HepG2 (cell line): ENCODE data around the gene SLIT1. TPM values are rescaled to one million over a fixed set of nuclear protein-coding genes. Genes with fewer than 3 reads are reported as not detected.
A peak's percentile ranks its signal among the peaks of the same experiment; 100 is the strongest.

ENCODE experiments used
- ATAC-seq: fragments of 200-7000 bp; cut with Tn5 transposase; 3 replicates; pipeline ENCODE4 v1.9.1; 2020; ENCODE audit warnings: mild to moderate bottlenecking, moderate library complexity
- BruUV-seq: library from RNA; stranded (reverse); fragments of 400-500 nt; replicated peaks from 2 replicates; lab custom pipeline; 2021; lab: Mats Ljungman, UMichigan
- CTCF ChIA-PET: fragments of 300-600 bp; formaldehyde crosslinking; extraction: SDS; loops from one replicate; lab custom pipeline; 2021; ENCODE audit warnings: low total read pairs, inconsistent platforms, low intra/inter-chr PET ratio; lab: Yijun Ruan, JAX
- POLR2A ChIA-PET: fragments of 350-600 bp; sonication (Branson Sonifier 250); formaldehyde crosslinking; loops from one replicate; lab custom pipeline; 2020; ENCODE audit warnings: antibody characterized with exemption, inconsistent platforms; lab: Yijun Ruan, JAX
- DNase-seq: peaks from one replicate; pipeline ENCODE4 v3.0.0-alpha.2; 2015; ENCODE audit warnings: low spot score
- FAIRE-seq: peaks from 3 replicates; lab custom pipeline; 2011; peaks lifted over from hg19 to GRCh38; lab: Jason Lieb, UNC
- H2AFZ ChIP-seq: one replicate; pipeline ENCODE4 v1.6.1; 2011; ENCODE audit warnings: low read length, inconsistent platforms
- H3K27ac ChIP-seq: fragments of 300-600 bp; 3 replicates; pipeline ENCODE4 v1.8.0; 2011; ENCODE audit warnings: mixed run types, mild to moderate bottlenecking, mixed read lengths, low read length, inconsistent platforms; ENCODE audit not compliant: insufficient read depth; ENCODE audit errors: extremely low read length
- H3K27me3 ChIP-seq, 2 experiments: fragments of 200-600 bp in 1 of 2; 2 replicates in 1 of 2; 3 replicates in 1 of 2; pipeline versions ENCODE4 v1.6.0 to v1.8.0; 2011; ENCODE audit warnings: low read length in 2 of 2, mild to moderate bottlenecking in 2 of 2, moderate library complexity in 2 of 2, inconsistent platforms in 1 of 2; ENCODE audit not compliant: insufficient read depth in 2 of 2, control insufficient read depth in 1 of 2
- H3K36me3 ChIP-seq, 2 experiments: fragments of 200-600 bp in 1 of 2; replicated peaks in 1 of 2; 2 replicates in 1 of 2; 3 replicates in 1 of 2; pipeline versions ENCODE4 v1.5.1 to v1.8.0; 2011; ENCODE audit warnings: low read length in 2 of 2, inconsistent platforms in 1 of 2; ENCODE audit not compliant: insufficient read depth in 2 of 2, control insufficient read depth in 1 of 2
- H3K4me1 ChIP-seq: 2 replicates; pipeline ENCODE4 v1.5.1; 2012; ENCODE audit warnings: low read length, inconsistent platforms; ENCODE audit not compliant: insufficient read depth
- H3K4me2 ChIP-seq: 2 replicates; pipeline ENCODE4 v1.6.0; 2011; ENCODE audit warnings: low read depth, low read length, inconsistent platforms
- H3K4me3 ChIP-seq, 3 experiments: fragments of 200-600 bp in 1 of 3; sonication (generic), shearing (Covaris generic) in 1 of 3; replicated peaks in 1 of 3; 2 replicates each; pipeline ENCODE4 v1.5.1; 2011 to 2016; ENCODE audit warnings: low read length in 3 of 3, inconsistent platforms in 2 of 3, low read depth in 2 of 3, mild to moderate bottlenecking in 2 of 3, control low read depth in 1 of 3, mixed read lengths in 1 of 3; ENCODE audit not compliant: insufficient read depth in 1 of 3
- H3K79me2 ChIP-seq: one replicate; pipeline ENCODE4 v1.6.1; 2011; ENCODE audit warnings: low read length, inconsistent platforms; ENCODE audit not compliant: insufficient read depth
- H3K9ac ChIP-seq: 2 replicates; pipeline ENCODE4 v1.6.0; 2011; ENCODE audit warnings: mild to moderate bottlenecking, low read depth, low read length, inconsistent platforms; ENCODE audit not compliant: insufficient read depth
- H3K9me3 ChIP-seq: 2 replicates; pipeline ENCODE4 v1.5.1; 2012; ENCODE audit warnings: mild to moderate bottlenecking, low read length
- H4K20me1 ChIP-seq: 2 replicates; pipeline ENCODE4 v1.6.0; 2011; ENCODE audit warnings: inconsistent platforms, mild to moderate bottlenecking, low read length, moderate library complexity; ENCODE audit not compliant: insufficient read depth
- AGO2 ChIP-seq: fragments of 200-400 bp; formaldehyde crosslinking; optimal IDR thresholded peaks from 2 replicates; pipeline ENCODE3; 2017; ENCODE audit warnings: mild to moderate bottlenecking, low read depth, low read length, moderate library complexity
- AHR ChIP-seq: IDR thresholded peaks from 2 replicates; pipeline ENCODE4 v1.6.1; 2018; ENCODE audit warnings: missing genetic modification reagents, missing compliant biosample characterization
- ARNTL ChIP-seq: sonication (generic); formaldehyde crosslinking; IDR thresholded peaks from 2 replicates; pipeline ENCODE4 v1.4.0; 2020; ENCODE audit warnings: mild to moderate bottlenecking, missing genetic modification reagents
- BRD4 ChIP-seq: sonication (generic); formaldehyde crosslinking; IDR thresholded peaks from 2 replicates; pipeline ENCODE4 v1.4.0; 2020; ENCODE audit warnings: missing genetic modification reagents
- CREB1 ChIP-seq, 2 experiments: fragments of 450-650 bp in 1 of 2; IDR thresholded peaks; 2 replicates each; pipeline ENCODE4 v1.6.1; 2016 to 2017; ENCODE audit warnings: control low read depth in 1 of 2, mild to moderate bottlenecking in 1 of 2, missing compliant biosample characterization in 1 of 2, missing genetic modification characterization in 1 of 2
- FOXM1 ChIP-seq: sonication (generic); formaldehyde crosslinking; IDR thresholded peaks from 2 replicates; pipeline ENCODE4 v1.5.0; 2020; ENCODE audit warnings: missing genetic modification reagents
- FOXP1 ChIP-seq, 2 experiments: fragments of 450-650 bp in 1 of 2; IDR thresholded peaks; 2 replicates each; pipeline ENCODE4 v1.6.1; 2017 to 2018; ENCODE audit warnings: antibody characterized with exemption in 1 of 2
- MTF2 ChIP-seq: sonication (generic); formaldehyde crosslinking; IDR thresholded peaks from 2 replicates; pipeline ENCODE4 v1.5.0; 2020; ENCODE audit warnings: missing genetic modification reagents, borderline replicate concordance
- NAIF1 ChIP-seq: sonication (generic); formaldehyde crosslinking; IDR thresholded peaks from 2 replicates; pipeline ENCODE4 v1.5.0; 2020; ENCODE audit warnings: mild to moderate bottlenecking, missing genetic modification reagents, borderline replicate concordance
- POLR2G ChIP-seq: fragments of 200-400 bp; formaldehyde crosslinking; IDR thresholded peaks from 2 replicates; pipeline ENCODE4 v1.6.1; 2018; ENCODE audit warnings: mild to moderate bottlenecking, low read depth, low read length, moderate library complexity
- SNAI1 ChIP-seq: sonication (generic); formaldehyde crosslinking; IDR thresholded peaks from 2 replicates; pipeline ENCODE4 v1.5.0; 2020; ENCODE audit warnings: mild to moderate bottlenecking, missing genetic modification reagents, borderline replicate concordance
- TP53 ChIP-seq: sonication (generic); formaldehyde crosslinking; conservative IDR thresholded peaks from 2 replicates; pipeline ENCODE4 v1.4.0; 2020; ENCODE audit warnings: missing genetic modification reagents
- ZMYM3 ChIP-seq: sonication (generic); formaldehyde crosslinking; IDR thresholded peaks from 2 replicates; pipeline ENCODE4 v1.5.1; 2020; ENCODE audit warnings: mild to moderate bottlenecking, missing genetic modification reagents
- ZNF30 ChIP-seq: sonication (generic); formaldehyde crosslinking; IDR thresholded peaks from 2 replicates; pipeline ENCODE4 v1.5.0; 2020; ENCODE audit warnings: mild to moderate bottlenecking, missing genetic modification reagents
- ZNF431 ChIP-seq: sonication (generic); formaldehyde crosslinking; IDR thresholded peaks from 2 replicates; pipeline ENCODE4 v1.9.0; 2022; ENCODE audit warnings: missing genetic modification reagents, low read depth, mild to moderate bottlenecking, borderline replicate concordance
- ZNF619 ChIP-seq: sonication (generic); formaldehyde crosslinking; IDR thresholded peaks from 2 replicates; pipeline ENCODE4 v1.4.0; 2020; ENCODE audit warnings: mild to moderate bottlenecking, missing genetic modification reagents
- ZNF775 ChIP-seq: sonication (generic); formaldehyde crosslinking; IDR thresholded peaks from 2 replicates; pipeline ENCODE4 v1.4.0; 2020; ENCODE audit warnings: missing genetic modification reagents, mild to moderate bottlenecking, moderate library complexity, borderline replicate concordance
- WGBS: methylation state at CpG from one replicate; pipeline ENCODE4 v1.1.6; 2017; ENCODE audit warnings: low lambda C conversion rate; 5-methylcytosine and 5-hydroxymethylcytosine counted together
- in situ Hi-C: cut with HindIII; loops from 2 replicates; pipeline ENCODE4 v1.10.0; 2017; ENCODE audit warnings: low pct_unique_long_range_greater_than_20kb; ENCODE audit not compliant: extremely low pct_ligation_motif_present
- intact Hi-C: fragments of 100-400 bp; cut with micrococcal nuclease; formaldehyde crosslinking; loops from one replicate; pipeline ENCODE4 v1.10.0; 2022; ENCODE audit not compliant: unreplicated experiment
- polyA plus RNA-seq, 8 experiments: library from polyadenylated mRNA; depleted of rRNA in 3 of 8; stranded (reverse) in 7 of 8; unstranded in 1 of 8; fragments of >200 nt; fragmentation: Illumina TruSeq in 4 of 8; extraction: Trizol in 4 of 8; gene quantifications; 2 replicates each; pipeline versions ENCODE4 v1.2.1 to v1.2.3, GENCODE V29; 2011 to 2016; ENCODE audit warnings: low read depth in 4 of 8, missing spikeins in 1 of 8, mixed read lengths in 1 of 8; ENCODE audit not compliant: insufficient read depth in 1 of 8
- total RNA-seq, 5 experiments: library from RNA; depleted of rRNA; stranded (reverse); fragments of >200 nt; fragmentation: Illumina TruSeq; extraction: Trizol; gene quantifications; 2 replicates each; pipeline ENCODE4 v1.2.3, GENCODE V29; 2016; ENCODE audit warnings: low read depth in 1 of 5
- TF ChIP-seq, protein P1 (sequence below): sonication (generic); formaldehyde crosslinking; IDR thresholded peaks from 2 replicates; pipeline ENCODE4 v1.5.1; 2020; ENCODE audit warnings: missing genetic modification reagents, mild to moderate bottlenecking, borderline replicate concordance
- TF ChIP-seq, protein P2 (sequence below): sonication (generic); formaldehyde crosslinking; IDR thresholded peaks from 2 replicates; pipeline ENCODE4 v1.8.0; 2022; ENCODE audit warnings: mild to moderate bottlenecking, missing genetic modification reagents, borderline replicate concordance
- TF ChIP-seq, protein P3 (sequence below): sonication (generic); formaldehyde crosslinking; IDR thresholded peaks from 2 replicates; pipeline ENCODE4 v1.4.0; 2020; ENCODE audit warnings: missing genetic modification reagents, mild to moderate bottlenecking, borderline replicate concordance

SLIT1 gene
- total and polyA plus RNA-seq, 2 of the 13 experiments (the other 11 are each of a cell fraction or from before 2014, with no cell fraction given): 0.09 to 0.33 TPM

DNA sequence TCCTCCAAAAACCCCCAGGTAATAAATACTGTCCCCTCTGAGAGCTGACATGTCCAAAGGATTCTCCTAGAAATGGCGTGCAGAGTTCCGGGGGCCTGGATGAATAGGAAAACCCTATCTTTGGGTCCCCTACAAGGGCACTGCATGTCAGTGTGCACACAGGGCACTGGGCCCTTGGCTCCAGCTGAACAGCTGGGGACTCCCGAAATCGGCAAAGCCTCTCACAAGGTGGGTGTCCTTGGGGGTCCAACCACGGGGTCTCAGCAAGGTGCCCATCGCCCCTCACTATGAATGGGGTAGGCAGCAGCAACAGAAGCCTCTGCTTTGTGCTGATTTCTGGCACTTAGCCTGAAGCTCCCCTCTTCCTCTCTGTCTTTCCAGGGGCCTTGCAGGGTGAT, 46.1 kb downstream of the SLIT1 start:
- BruUV-seq: TSS peak; percentile 95
- peak overlapping the region; percentile 41 for H3K4me2 ChIP-seq
- no peaks in the 10 kb centered on the region for H3K9me3 ChIP-seq
- intact Hi-C loops: loop anchor here (1.0 to 10.0 kb wide), 2 partner anchors 18 to 45 kb away; partner anchors contain the start of gene SLIT1
- CTCF ChIA-PET: no interaction called here
- H2AFZ ChIP-seq: no peak overlapping the region
- in situ Hi-C loops: no loop called here
- POLR2A ChIA-PET: interaction anchor here (0.7 to 3.1 kb wide), 10 partner anchors 9 to 69 kb away, joined by 3 to 41 read pairs (median 4); no protein-coding TSS in a partner anchor
- H3K27ac ChIP-seq: peak overlapping the region; percentile 78
- FAIRE-seq (no peak), ATAC-seq (no peak), DNase-seq (no peak)
- no peaks in the 10 kb centered on the region for H4K20me1 ChIP-seq
- H3K9ac ChIP-seq: peak overlapping the region; percentile 63
- H3K4me3 ChIP-seq: peak overlapping the region in 1 of 3 experiments; percentile 11; a peak in 1 of 6 replicates
- peaks cover 74% of the 10 kb centered on the region for H3K4me1 ChIP-seq
- 0 out of 5 replicates have a peak, but pooled peaks cover 0 to 4% of the 10 kb centered on the region in 2 experiments for H3K27me3 ChIP-seq
- 75% methylated on average over 4 of the region's 6 CpGs for WGBS
- H3K79me2 ChIP-seq: no peaks in the 10 kb centered on the region
- H3K36me3 ChIP-seq: no peaks in the 10 kb centered on the region
- TF ChIP-seq ZNF619 (no peak), FOXM1 (no peak), FOXP1 (IDR thresholded peaks at IDR 0.05) (no peak), FOXP1 (CRISPR knock-in tag; IDR thresholded peaks at IDR 0.05) (no peak), MTF2 (0 out of 2 replicates have a peak, but pooled peaks have one; percentile 36), POLR2G (peak; percentile 12; the same call in 1 of the 2 replicates), SNAI1 (0 out of 2 replicates have a peak, but pooled peaks have one; percentile 33), ZMYM3 (no peak), ARNTL (CRISPR knock-in tag) (no peak), ZNF30 (CRISPR knock-in tag) (no peak), TP53 (no peak), AHR (CRISPR knock-in tag) (no peak), AGO2 (peak; percentile 37), BRD4 (CRISPR knock-in tag) (no peak), NAIF1 (CRISPR knock-in tag) (no peak), ZNF775 (CRISPR knock-in tag) (no peak), ZNF431 (CRISPR knock-in tag) (no peak), CREB1 (IDR thresholded peaks at IDR 0.05) (no peak), CREB1 (CRISPR knock-in tag; IDR thresholded peaks at IDR 0.05) (no peak)
- TF ChIP-seq, protein P1, sequence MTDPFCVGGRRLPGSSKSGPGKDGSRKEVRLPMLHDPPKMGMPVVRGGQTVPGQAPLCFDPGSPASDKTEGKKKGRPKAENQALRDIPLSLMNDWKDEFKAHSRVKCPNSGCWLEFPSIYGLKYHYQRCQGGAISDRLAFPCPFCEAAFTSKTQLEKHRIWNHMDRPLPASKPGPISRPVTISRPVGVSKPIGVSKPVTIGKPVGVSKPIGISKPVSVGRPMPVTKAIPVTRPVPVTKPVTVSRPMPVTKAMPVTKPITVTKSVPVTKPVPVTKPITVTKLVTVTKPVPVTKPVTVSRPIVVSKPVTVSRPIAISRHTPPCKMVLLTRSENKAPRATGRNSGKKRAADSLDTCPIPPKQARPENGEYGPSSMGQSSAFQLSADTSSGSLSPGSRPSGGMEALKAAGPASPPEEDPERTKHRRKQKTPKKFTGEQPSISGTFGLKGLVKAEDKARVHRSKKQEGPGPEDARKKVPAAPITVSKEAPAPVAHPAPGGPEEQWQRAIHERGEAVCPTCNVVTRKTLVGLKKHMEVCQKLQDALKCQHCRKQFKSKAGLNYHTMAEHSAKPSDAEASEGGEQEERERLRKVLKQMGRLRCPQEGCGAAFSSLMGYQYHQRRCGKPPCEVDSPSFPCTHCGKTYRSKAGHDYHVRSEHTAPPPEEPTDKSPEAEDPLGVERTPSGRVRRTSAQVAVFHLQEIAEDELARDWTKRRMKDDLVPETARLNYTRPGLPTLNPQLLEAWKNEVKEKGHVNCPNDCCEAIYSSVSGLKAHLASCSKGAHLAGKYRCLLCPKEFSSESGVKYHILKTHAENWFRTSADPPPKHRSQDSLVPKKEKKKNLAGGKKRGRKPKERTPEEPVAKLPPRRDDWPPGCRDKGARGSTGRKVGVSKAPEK (CRISPR knock-in tag): no peak
- TF ChIP-seq, protein P2, sequence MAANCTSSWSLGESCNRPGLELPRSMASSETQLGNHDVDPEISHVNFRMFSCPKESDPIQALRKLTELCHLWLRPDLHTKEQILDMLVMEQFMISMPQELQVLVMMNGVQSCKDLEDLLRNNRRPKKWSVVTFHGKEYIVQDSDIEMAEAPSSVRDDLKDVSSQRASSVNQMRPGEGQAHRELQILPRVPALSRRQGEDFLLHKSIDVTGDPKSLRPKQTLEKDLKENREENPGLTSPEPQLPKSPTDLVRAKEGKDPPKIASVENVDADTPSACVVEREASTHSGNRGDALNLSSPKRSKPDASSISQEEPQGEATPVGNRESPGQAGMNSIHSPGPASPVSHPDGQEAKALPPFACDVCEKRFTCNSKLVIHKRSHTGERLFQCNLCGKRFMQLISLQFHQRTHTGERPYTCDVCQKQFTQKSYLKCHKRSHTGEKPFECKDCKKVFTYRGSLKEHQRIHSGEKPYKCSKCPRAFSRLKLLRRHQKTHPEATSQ (CRISPR knock-in tag): no peak
- TF ChIP-seq, protein P3, sequence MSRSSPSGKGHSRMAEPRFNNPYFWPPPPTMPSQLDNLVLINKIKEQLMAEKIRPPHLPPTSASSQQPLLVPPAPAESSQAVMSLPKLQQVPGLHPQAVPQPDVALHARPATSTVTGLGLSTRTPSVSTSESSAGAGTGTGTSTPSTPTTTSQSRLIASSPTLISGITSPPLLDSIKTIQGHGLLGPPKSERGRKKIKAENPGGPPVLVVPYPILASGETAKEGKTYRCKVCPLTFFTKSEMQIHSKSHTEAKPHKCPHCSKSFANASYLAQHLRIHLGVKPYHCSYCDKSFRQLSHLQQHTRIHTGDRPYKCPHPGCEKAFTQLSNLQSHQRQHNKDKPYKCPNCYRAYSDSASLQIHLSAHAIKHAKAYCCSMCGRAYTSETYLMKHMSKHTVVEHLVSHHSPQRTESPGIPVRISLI (CRISPR knock-in tag): no peak
